GM18517 (cell line): ENCODE measurements around the gene FKBP1B.
"Not testable (repeated sequence)": the region's sequence is repeated elsewhere in the genome, so short reads cannot be mapped to it uniquely, and the experiment has no call there.

Experiments
- ATAC-seq: cut with Tn5 transposase; IDR thresholded peaks from one replicate; pipeline ENCODE4 v1.9.1; 2021; ENCODE audit warnings: mild to moderate bottlenecking, moderate library complexity; ENCODE audit not compliant: unreplicated experiment

The FKBP1B gene

GRCh38 chr2:24095171-24095677 lies 45.7 kb downstream of the FKBP1B start:
- not testable (repeated sequence) for ATAC-seq

- ATAC-seq: not testable (repeated sequence)
These were observed 51.2 kb downstream of the FKBP1B start for GRCh38 chr2:24100732-24101131.

GRCh38 chr2:24101992-24102391 lies 52.5 kb downstream of the FKBP1B start:
- ATAC-seq: no peak

GRCh38 chr2:24102677-24103076 lies 53.1 kb downstream of the FKBP1B start:
- ATAC-seq: no peak

DNA sequence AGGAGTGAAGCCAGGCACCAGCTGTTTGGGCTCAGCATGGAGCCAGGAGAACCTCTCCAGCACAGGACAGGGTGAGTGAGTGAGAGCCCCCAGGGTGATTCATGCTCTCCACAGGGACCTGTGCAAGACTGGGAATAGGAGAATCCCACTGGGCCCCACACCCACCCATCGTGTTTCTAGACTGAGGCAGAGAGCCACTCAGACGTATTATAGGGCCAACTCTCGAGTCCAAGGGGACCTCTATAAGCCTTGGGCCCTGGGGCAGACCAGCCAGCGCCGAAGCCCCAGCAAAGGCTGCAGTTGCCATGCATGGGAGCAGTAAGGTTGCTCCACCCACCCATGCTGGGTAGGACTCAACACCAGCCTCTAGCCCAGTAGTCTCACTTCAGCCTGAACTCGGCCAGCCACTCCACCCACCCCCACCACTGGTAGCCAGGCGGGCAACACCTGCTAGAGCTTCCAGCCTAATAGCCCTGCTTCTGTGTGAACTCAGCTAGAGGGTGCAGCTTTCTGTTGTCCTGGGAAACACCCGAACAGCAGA lies 54.6 kb downstream of the FKBP1B start:
- no peak for ATAC-seq

GRCh38 chr2:24104906-24105305 lies 55.4 kb downstream of the FKBP1B start:
- ATAC-seq: no peak

GRCh38 chr2:24105816-24106215 lies 56.3 kb downstream of the FKBP1B start:
- ATAC-seq: no peak

GRCh38 chr2:24106786-24107185 lies 57.2 kb downstream of the FKBP1B start:
- ATAC-seq: no peak

- ATAC-seq: no peak
These were observed 57.8 kb downstream of the FKBP1B start for GRCh38 chr2:24107336-24107735.

DNA sequence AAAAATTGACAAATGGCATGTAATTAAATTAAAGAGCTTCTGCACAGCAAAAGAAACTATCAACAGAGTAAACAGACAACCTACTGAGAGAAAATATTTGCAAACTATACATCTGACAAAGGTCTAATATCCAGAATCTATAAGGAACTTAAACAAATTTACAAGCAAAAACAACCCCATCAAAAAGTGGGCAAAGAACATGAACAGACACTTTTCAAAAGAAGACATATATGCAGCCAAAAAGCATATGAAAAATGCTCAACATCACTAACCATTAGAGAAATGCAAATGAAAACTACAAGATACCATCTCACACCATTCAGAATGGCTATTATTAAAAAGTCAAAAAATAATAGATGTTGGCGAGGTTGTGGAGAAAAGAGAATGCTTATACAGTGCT lies 59.9 kb downstream of the FKBP1B start:
- not testable (repeated sequence) for ATAC-seq

DNA sequence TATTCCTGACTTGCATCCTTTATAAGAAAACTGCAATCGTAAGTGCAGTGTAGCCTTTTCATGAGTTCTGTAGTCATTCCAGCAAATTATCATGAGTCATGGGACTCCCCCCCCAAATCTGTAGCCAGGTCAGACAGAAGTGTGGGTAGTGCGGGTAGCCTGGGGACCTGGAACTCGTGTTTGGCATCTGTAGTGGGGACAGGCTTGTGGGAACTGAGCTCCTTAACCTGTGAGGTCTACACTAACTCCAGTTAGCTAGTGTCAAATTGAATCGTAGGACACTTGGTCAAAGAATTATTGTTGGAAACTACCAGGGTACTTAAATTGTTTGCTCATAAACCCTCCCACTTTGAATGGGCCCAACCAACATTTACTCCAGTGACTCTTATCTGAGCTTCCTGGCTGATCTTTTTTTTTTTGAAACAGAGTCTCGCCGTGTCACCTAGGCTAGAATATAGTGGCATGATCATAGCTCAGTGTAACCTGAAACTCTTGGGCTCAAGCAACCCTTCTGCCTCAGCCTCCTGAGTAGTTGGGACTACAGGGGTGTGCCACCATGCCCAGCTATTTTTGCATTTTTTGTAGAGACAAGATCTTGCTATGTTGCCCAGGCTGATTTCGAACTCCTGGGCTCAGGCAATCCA lies 61.2 kb downstream of the FKBP1B start:
- no peak for ATAC-seq

GRCh38 chr2:24111407-24111901 lies 61.9 kb downstream of the FKBP1B start:
- ATAC-seq: no peak
